Hepatocyte (in vitro differentiated cells): ENCODE data around the gene OBSL1. TPM values are rescaled to one million over a fixed set of nuclear protein-coding genes. Genes with fewer than 3 reads are reported as not detected.

ENCODE experiments used
- DNase-seq: peaks from one replicate; pipeline ENCODE4 v3.0.0-alpha.2; 2016; ENCODE audit warnings: low spot score
- H2AFZ ChIP-seq: fragments of 200-600 bp; sonication (generic); 2 replicates; pipeline ENCODE4 v1.6.0; 2016; ENCODE audit warnings: antibody characterized with exemption, mild to moderate bottlenecking
- H3K27ac ChIP-seq: fragments of 200-600 bp; sonication (generic); 2 replicates; pipeline ENCODE4 v1.5.1; 2016; ENCODE audit warnings: mild to moderate bottlenecking
- H3K27me3 ChIP-seq: fragments of 200-600 bp; sonication (generic); 2 replicates; pipeline ENCODE4 v1.6.1; 2016
- H3K36me3 ChIP-seq: fragments of 200-600 bp; sonication (generic); replicated peaks from 2 replicates; pipeline ENCODE4 v1.5.1; 2016; ENCODE audit warnings: low read depth; ENCODE audit not compliant: insufficient read depth
- H3K4me1 ChIP-seq: fragments of 200-600 bp; sonication (generic); 2 replicates; pipeline ENCODE4 v1.5.1; 2016; ENCODE audit warnings: mild to moderate bottlenecking, moderate library complexity; ENCODE audit not compliant: insufficient read depth
- H3K4me2 ChIP-seq: fragments of 200-600 bp; sonication (generic); 2 replicates; pipeline ENCODE4 v1.6.0; 2016
- H3K4me3 ChIP-seq: fragments of 200-600 bp; sonication (generic); 2 replicates; pipeline ENCODE4 v1.5.1; 2016; ENCODE audit warnings: mild to moderate bottlenecking
- H3K79me2 ChIP-seq: fragments of 200-600 bp; sonication (generic); 2 replicates; pipeline ENCODE4 v1.6.0; 2017; ENCODE audit warnings: mild to moderate bottlenecking
- H3K9me2 ChIP-seq: fragments of 200-600 bp; sonication (generic); replicated peaks from 2 replicates; pipeline ENCODE4 v1.6.0; 2017; ENCODE audit warnings: mild to moderate bottlenecking; ENCODE audit not compliant: insufficient read depth
- H3K9me3 ChIP-seq: fragments of 200-600 bp; sonication (generic); 2 replicates; pipeline ENCODE4 v1.5.1; 2016; ENCODE audit warnings: low read depth, mild to moderate bottlenecking
- H4K20me1 ChIP-seq: fragments of 200-600 bp; sonication (generic); 2 replicates; pipeline ENCODE4 v1.6.0; 2016; ENCODE audit warnings: mild to moderate bottlenecking; ENCODE audit not compliant: insufficient read depth, poor library complexity, severe bottlenecking
- CTCF ChIP-seq: fragments of 200-600 bp; sonication (generic); IDR thresholded peaks from 2 replicates; pipeline ENCODE4 v1.5.1; 2016; ENCODE audit warnings: antibody characterized with exemption, mild to moderate bottlenecking; ENCODE audit not compliant: poor library complexity
- EZH2 ChIP-seq: fragments of 200-600 bp; sonication (generic); IDR thresholded peaks from 2 replicates; pipeline ENCODE4 v1.6.1; 2016; ENCODE audit warnings: antibody characterized with exemption, mild to moderate bottlenecking, borderline replicate concordance
- EZH2phosphoT487 ChIP-seq: fragments of 200-600 bp; sonication (generic); IDR thresholded peaks from one replicate; pipeline ENCODE4 v1.6.1; 2018; ENCODE audit warnings: antibody characterized with exemption, mild to moderate bottlenecking, low read depth, moderate library complexity; ENCODE audit not compliant: unreplicated experiment, severe bottlenecking
- WGBS: methylation state at CpG from one replicate; pipeline ENCODE4 v1.1.6; 2016; ENCODE audit warnings: low lambda C conversion rate; ENCODE audit errors: missing lambda C conversion rate; 5-methylcytosine and 5-hydroxymethylcytosine counted together
- polyA plus RNA-seq: library from polyadenylated mRNA; unstranded; fragments of >200 nt; fragmentation: Nextera tagmentation; extraction: Ambion mirVana; gene quantifications from 2 replicates; pipeline ENCODE4 v1.2.1, GENCODE V29; 2016
- total RNA-seq: library from RNA; depleted of rRNA; stranded (reverse); fragments of >200 nt; gene quantifications from 2 replicates; pipeline ENCODE4 v1.2.3, GENCODE V29; 2014

Gene OBSL1
- total and polyA plus RNA-seq, 2 experiments from 2014 or later = 61.0 to 84.6 TPM

- peak overlapping the region; percentile 84 for H3K4me3 ChIP-seq
- no peaks in the 10 kb centered on the region for H3K27me3 ChIP-seq
- H3K9me3 ChIP-seq = no peaks in the 10 kb centered on the region
- 2% methylated on average over 65 of the region's 66 CpGs for WGBS
- TF ChIP-seq EZH2phosphoT487 (no peak), CTCF (no peak), EZH2 (no peak)
- peak overlapping the region; percentile 88 for H3K4me2 ChIP-seq
- DNase-seq = peak; percentile 76
- no peaks in the 10 kb centered on the region for H3K9me2 ChIP-seq
- H3K36me3 ChIP-seq = no peaks in the 10 kb centered on the region
- H3K27ac ChIP-seq = peak overlapping the region; percentile 93
- H3K79me2 ChIP-seq = peaks cover 16% of the 10 kb centered on the region
- H2AFZ ChIP-seq = peak overlapping the region; percentile 51
- peaks cover 20% of the 10 kb centered on the region for H3K4me1 ChIP-seq
- peaks cover 21% of the 10 kb centered on the region for H4K20me1 ChIP-seq
Measured at GRCh38 chr2:219542931-219543595, 28.3 kb downstream of the OBSL1 start.

GRCh38 chr2:219541611-219542180 lies 29.6 kb downstream of the OBSL1 start:
- Histone ChIP-seq H3K9me2 (no peaks in the 10 kb centered on the region), H3K79me2 (peaks cover 16% of the 10 kb centered on the region), H4K20me1 (peaks cover 21% of the 10 kb centered on the region), H2AFZ (no peak overlapping the region), H3K4me3 (peak overlapping the region; percentile 84), H3K36me3 (no peaks in the 10 kb centered on the region), H3K4me1 (peaks cover 24% of the 10 kb centered on the region), H3K27ac (peak overlapping the region; percentile 93), H3K4me2 (peak overlapping the region; percentile 88), H3K27me3 (no peaks in the 10 kb centered on the region), H3K9me3 (no peaks in the 10 kb centered on the region)
- WGBS = 4% methylated on average over 40 of the region's 48 CpGs
- DNase-seq = peak; percentile 93
- TF ChIP-seq EZH2phosphoT487 = no peak
- peak; percentile 100 for TF ChIP-seq CTCF
- no peak for TF ChIP-seq EZH2

GRCh38 chr2:219540784-219541504 lies 30.4 kb downstream of the OBSL1 start:
- Histone ChIP-seq H3K79me2 (peaks cover 16% of the 10 kb centered on the region), H3K9me3 (no peaks in the 10 kb centered on the region), H3K4me1 (peaks cover 24% of the 10 kb centered on the region), H3K4me2 (peak overlapping the region; percentile 88), H3K36me3 (no peaks in the 10 kb centered on the region), H3K27me3 (no peaks in the 10 kb centered on the region), H2AFZ (no peak overlapping the region), H3K27ac (no peak overlapping the region), H4K20me1 (peaks cover 21% of the 10 kb centered on the region), H3K9me2 (no peaks in the 10 kb centered on the region), H3K4me3 (no peak overlapping the region)
- DNase-seq = no peak
- WGBS = 92% methylated on average over 12 of the region's 12 CpGs
- no peak for TF ChIP-seq EZH2
- TF ChIP-seq EZH2phosphoT487 = no peak
- TF ChIP-seq CTCF = no peak
